ENCODE measurements around the gene ENTPD7.

Gene ENTPD7

DNA sequence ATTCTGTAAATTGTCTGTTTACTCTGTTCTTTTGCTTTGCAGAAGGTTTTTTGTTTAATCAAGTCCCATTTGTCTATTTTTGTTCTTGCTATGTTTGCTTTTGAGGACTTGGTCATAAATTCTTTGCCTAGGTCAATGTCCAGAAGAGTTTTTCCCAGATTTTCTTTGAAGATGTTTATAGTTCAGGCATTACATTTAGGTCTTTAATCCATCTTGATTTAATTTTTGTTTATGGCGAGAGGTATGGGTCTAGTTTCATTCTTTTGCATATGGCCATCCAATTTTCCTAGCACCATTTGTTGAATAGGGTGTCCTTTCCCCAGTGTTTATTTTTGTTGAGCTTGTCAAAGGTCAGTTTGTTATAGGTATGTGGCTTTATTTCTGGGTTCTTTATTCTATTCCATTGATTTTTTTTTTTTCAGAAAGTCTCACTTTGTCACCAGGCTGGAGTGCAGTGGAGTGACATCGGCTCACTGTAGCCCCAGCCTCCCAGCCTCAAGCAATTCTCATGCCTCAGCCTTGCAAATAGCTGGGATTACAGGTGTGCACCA, 11.6 kb upstream of the ENTPD7 start:
- no peak for DNase-seq (ENCODE audit: low read depth in 2 of 2, low spot score in 1 of 2)

DNA sequence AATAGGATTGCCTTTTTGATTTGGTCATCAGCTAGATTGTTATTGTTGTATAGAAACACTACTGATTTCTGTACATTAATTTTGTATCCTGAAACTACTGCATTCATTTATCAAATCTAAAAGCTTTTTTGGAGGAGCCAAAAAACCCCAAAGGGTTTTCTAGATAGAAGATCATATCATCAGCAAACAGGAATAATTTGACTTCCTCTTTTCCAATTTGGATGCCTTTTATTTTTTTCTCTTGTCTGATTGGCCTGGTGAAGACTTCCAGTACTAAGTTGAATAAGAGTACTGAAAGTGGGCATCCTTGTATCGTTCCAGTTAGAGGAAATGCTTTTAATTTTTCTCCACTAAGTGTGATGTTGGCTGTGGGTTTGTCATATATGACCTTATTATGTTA, 10.6 kb upstream of the ENTPD7 start:
- DNase-seq (ENCODE audit: low read depth in 2 of 2, low spot score in 1 of 2): no peak

DNA sequence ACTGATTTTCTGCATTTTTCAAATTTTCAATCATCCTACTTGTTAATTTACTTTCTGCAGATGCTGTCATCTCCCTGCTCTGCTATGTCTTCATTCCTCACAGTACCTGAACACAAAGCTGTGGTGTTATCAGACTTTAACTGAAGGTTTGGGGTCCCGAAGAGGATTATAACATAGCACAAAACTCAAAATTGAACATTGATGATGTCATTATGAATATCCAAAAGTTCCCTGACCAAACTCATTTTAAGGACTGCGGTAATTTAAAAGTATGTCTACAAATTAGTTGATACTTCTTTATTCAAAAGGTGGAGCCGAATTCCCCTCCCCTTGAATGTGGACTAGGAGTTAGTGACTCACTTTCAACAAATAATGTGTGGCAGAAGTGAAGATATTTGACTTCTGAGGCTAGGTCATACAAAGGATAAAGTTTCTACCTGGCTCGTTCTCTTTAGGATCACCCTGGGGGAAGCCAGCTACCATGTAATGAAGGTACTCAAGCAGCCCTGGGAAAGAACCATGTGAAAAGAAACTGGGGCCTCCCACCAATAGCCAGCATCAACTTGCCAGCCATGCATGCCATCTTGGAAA, 6.4 kb upstream of the ENTPD7 start:
- DNase-seq (ENCODE audit: low read depth in 2 of 2, low spot score in 1 of 2): no peak

DNA sequence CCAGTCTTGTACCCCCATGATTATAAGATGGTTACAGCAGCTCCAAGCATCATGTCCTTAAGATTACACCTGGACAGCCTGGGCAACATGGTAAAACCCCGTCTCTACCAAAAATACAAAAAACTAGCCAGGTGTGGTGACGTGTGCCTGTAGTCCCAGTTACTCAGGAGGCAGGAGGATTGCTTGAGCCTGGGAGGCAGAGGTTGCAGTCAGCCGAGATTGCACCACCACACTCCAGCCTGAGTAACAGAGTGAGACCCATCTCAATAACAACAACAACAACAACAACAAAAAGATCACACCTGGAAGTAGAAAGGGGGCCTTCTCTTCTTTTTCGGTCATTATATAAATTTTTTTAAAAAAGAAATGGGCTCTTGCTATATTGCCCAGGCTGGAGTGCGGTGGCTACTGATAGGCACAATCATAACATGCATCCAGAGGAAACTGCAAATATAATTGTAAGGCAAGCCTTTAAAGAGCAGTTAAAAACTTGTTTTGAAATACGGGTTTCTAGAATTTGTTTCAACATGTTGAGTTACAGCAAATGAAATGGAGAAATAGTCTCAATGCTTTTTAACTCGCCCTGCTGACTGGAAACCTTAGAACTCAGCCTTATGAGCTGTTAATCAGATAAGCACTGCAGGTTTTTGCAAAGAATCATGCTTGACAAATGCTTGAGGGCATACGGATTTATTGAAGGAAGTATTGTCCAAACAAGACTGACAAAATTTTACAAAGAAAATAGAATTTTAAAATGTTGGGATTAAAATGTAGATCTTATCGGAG, 4.7 kb upstream of the ENTPD7 start:
- DNase-seq (ENCODE audit: low read depth in 2 of 2, low spot score in 1 of 2): no peak

DNA sequence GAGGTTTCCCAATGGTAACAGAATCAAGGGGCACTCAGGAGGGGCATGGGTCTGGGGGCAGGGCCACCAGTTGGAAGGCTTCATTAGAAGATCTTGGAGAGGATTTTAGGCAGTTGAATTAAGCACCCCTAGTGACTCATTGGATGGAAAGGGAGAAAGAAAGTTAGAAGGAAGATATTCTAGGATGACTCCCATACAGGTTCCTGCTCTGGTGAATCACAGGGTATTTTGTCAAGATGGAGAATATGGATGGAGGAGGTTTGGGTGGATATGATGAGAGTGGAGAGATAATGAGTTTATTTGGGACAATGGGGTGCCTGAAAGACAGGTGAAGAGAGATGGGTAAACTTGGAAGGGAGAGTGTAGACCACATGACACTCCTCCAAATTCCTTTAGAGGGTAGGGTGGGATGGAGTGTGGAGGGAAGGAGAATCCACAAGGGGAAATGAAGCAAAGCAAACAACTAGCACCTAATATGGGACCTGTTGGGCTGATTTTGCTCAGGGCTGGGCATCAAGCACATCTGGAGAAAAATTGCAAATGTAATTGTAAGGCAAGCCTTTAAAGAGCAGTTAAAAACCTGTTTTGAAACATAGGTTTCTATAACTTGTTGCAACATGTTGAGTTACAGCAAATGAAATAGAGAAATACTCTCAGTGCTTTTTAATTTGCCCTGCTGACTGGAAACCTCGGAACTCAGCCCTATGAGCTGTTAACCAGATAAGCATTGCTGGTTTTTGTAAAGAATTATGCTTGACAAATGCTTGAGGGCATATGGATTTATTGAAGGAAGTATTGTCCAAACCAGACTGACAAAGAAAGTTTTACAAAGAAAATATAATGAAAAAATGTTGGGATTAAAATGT, 2.9 kb upstream of the ENTPD7 start:
- no peak for DNase-seq (ENCODE audit: low read depth in 2 of 2, low spot score in 1 of 2)

DNA sequence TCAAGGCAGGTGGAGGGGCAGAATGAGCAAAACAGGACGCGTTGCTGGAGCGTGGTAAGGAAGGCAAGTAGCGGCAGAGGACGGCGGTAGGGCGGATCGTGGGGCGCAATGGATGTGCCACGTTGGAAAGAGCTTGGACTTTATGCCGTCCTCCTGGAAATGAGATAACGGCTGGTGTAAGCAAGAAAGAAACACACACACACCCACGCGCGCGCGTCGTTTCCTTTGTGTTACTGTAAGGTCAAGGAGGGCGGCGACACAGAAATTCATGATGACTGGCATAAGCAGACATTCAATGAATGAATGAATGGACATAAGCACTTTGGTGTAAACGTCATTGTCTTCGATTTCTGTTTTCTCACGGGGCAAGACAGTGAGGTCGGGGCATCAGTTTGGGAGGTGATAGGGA, 683 bp upstream of the ENTPD7 start:
- peak in 1 of 2 donors; percentile 13 for DNase-seq (ENCODE audit: low read depth in 2 of 2, low spot score in 1 of 2)

DNA sequence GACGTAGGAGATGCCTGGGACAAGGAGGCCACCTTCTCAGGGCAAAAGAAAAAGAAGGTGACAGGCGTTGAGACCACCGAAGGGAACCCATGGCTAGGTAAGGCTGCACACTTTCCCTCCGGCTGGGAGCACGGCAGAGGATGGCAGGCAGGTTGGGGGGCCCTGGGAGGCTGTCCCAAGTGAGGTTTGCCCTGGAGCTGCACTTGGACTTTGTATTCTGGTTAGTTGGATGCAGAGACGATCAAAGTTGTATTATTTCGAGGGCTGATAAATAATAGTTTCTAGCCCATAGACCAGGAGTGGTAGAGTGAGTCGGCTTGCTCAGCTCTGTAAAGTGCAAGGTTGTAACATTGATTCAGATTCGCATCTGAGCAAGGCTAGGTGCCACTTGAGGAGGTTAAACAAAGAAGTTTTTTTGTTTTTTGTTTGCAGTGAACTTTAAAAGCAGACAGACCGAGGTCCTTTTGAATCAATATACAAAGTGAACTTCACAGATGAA, 608 bp downstream of the ENTPD7 start:
- no peak for DNase-seq (ENCODE audit: low read depth in 2 of 2, low spot score in 1 of 2)

DNA sequence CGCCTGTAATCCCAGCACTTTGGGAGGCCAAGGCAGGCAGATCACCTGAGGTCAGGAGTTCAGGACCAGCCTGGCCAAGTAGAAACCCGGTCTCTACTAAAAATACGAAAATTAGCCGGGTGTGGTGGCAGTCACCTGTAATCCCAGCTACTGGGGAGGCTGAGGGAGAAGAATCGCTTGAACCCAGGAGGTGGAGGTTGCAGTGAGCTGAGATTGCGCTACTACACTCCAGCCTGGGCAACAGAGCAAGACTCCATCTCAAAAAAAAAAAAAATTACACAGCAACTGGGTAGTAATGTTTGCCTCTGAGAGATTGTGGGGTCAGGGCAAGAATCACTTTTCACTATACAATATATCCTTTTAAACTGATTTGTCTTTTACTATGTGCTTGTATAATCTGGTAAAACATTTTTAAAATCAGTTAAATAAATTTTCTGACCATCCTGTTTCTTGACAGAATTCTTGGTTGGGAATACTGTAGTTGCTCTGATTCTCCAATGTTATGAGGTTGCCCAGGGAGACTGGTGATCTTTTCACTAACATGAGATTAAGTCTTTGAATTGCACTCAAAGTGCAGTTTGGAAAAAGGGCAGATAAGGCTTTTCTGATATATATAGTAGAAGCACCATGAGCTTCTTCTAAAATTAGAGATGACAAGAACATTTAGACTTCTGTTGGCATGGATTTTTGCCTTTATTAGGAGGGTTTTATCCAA, 1.5 kb downstream of the ENTPD7 start:
- DNase-seq (ENCODE audit: low read depth in 2 of 2, low spot score in 1 of 2): no peak

DNA sequence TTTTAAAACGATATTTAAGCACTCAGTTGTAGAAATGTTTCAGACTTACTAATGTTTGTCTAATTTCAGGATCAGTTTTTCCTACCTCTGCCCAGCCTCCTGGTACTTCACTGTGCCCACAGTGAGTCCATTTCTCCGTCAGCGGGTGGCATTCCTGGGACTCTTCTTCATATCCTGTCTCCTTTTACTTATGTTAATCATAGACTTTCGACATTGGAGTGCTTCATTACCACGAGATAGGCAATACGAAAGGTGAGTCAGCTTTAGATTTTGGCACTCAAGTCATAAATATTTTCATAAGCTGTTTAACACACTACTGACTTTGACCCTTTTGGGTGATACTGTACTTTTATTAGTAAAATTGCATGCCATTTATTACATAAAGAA, 2.1 kb downstream of the ENTPD7 start:
- DNase-seq (ENCODE audit: low read depth in 2 of 2, low spot score in 1 of 2): no peak

DNA sequence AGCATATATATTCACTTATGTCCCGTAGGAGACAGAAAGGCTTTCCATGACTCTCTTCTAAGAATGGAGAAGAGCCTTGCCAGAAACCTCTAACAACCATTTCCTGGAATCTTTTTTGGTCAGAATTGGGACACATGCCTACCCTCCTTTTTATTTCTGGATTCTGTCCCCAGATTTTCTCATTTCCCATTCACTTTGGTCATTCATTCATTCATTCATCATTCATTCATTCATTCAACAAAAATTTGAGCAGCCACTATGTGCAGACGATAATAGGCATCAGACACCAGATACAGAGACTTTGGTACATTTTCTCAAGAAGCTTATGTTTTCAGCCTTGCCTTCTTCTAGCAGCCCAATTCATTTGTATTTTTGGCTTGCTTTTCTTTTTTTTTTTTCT, 6.0 kb downstream of the ENTPD7 start:
- DNase-seq (ENCODE audit: low read depth in 2 of 2, low spot score in 1 of 2): no peak

DNA sequence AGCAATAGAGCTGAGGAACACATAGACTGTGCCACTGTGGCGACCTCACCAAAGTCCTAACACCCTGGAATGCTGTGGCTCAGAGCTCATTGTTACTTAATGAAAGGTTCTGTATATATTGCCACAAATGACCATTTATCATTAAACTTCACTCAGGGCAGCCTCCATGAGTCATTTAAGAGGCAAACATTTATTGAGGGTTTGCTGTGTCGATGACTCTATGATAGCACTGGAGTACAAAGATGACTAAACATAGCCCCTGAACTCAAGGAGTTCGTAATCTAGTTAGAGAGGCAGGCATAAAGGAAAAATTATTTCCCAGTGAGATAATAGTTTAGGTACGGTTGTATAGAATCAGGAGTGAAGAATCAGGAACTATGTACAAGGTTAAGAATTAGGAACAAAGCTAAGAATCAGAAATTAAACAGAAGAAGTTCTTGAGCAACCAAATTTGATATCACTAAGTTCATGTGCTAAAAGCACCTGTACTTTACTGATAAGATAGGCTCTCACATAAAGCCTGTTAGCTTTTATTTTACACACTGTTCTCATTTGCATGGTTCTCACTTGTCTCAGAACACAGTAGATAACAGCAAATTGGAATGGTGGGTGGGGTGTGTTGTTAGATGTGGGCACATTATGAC, 7.9 kb downstream of the ENTPD7 start:
- no peak for DNase-seq (ENCODE audit: low read depth in 2 of 2, low spot score in 1 of 2)

DNA sequence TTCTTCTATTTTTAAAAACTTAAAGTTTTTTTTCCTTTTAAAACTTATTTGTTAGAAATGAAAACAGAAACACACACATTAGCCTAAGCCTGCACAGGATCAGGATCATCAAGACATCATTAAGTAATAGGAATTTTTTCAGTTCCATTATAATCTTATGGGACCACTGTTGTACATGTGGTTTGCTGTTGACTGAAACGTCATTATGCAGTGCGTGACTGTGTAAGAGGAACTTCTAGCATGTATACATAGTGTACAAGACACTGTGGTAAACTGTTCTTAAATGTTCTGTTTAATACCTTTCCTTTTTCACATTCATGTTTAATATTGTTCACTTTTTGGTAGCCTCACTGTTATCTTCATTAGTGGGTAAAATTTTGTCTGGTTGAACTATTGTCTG, 12.1 kb downstream of the ENTPD7 start:
- DNase-seq (ENCODE audit: low read depth in 2 of 2, low spot score in 1 of 2): no peak

DNA sequence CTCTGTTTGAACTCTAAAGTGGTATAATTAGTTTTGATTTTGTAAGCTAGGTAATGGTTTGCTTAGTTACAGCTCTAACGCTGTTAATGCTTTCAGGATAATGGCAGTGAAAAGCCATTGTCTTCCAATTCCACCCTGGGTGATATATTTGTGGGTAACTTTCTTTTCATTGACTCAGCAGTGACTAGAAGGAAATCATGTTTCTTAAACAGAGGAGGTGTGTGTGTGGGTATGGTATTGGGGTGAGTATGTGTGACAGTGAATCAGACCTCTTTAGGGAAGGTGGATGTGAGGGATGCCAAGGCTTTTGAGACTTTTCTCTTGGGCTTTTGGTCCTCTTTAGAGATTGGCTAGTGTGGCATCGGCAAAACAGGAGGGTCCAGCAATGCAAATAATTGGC, 13.6 kb downstream of the ENTPD7 start:
- DNase-seq (ENCODE audit: low read depth in 2 of 2, low spot score in 1 of 2): no peak

DNA sequence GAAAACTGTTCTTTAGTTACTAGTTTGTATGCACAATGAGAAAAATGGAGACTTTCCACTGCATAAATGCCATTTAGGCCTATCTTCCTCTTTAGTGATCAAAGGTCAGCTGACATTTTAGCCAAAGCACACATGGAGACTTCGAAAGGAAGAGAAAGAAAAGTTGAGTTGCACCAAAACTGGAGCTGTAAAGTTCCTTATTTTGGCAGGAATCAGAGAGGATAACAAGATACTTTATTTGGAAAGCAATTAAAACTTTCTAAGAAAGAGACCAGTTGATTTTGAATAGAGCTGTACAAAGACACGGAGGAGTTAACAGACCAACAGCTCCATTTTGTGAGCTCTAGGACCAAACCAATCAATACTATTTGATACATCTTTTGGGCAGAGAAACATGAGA, 14.2 kb downstream of the ENTPD7 start:
- no peak for DNase-seq (ENCODE audit: low read depth in 2 of 2, low spot score in 1 of 2)

DNA sequence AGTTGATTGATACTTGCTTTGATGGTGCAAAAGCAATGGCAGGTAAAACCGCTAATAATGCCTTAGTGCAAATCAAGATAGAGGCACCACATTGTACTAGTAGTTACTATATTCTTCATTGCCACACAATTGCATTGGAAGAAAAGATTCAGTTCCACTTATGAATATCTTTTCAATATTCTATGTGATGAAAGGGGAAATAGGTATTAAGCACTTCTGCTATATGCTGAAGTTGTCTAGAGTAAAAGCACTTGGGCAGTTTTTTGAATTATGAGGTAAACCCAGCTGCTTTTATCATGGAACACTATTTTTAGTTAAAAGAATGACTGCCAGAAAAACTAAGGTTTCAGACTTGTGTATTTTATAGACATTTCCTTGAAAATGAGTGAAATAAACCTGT, 15.5 kb downstream of the ENTPD7 start:
- no peak for DNase-seq (ENCODE audit: low read depth in 2 of 2, low spot score in 1 of 2)

DNA sequence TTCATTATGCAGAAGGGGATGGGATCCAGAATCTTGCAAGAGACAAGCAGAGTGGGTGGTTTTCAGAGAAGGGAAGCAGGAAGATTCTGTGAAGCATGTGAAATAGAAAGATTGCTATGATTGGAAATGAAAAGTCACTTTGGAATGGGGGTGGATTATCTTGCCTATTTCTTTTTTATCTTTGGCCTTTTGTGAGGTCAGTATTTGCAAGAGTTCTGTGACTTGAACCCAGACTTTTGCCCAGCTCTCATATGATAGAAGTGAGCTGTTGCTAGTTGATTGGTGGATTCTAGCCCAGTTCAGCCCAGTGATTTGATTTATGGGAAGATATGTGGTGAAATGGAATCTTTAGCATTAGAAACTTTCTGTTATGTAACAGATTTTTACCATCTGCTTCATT, 17.1 kb downstream of the ENTPD7 start:
- no peak for DNase-seq (ENCODE audit: low read depth in 2 of 2, low spot score in 1 of 2)

DNA sequence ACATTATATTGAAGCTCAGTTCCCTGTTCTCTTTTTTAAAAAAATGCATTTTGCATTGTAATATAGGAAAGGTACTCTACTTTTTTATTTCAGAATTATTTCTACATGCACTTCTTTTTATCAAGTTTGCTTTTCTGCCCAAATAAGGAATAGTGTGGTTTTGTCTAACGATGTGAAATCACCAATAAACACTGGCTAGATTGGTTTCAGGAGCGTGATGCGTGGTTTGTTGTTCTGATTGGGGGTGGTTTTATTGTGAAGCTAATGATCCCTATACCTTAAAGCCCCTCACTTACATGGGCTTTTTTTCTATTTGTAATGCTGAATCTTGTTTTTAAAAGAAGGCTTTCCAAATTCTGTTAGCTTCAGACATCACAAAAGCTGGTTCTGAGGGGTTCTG, 17.6 kb downstream of the ENTPD7 start:
- no peak for DNase-seq (ENCODE audit: low read depth in 2 of 2, low spot score in 1 of 2)

DNA sequence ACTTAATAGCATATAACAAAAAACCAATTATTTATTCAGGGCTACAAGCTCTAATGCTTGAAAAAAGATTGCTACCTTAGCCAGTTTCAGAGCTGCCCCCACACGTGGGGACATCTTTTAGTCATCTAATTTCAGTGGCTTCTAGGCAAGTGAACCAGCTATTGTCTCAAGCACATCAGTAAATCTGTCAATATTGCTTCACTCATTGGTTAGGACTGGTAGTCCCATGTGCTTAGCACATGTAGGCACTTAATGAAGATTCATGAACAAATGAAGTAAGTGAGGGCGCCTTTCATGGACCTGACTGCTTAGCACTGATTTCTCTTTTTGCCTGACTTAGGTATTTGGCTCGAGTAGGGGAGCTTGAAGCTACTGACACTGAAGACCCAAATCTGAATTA, 19.6 kb downstream of the ENTPD7 start:
- no peak for DNase-seq (ENCODE audit: low read depth in 2 of 2, low spot score in 1 of 2)

DNA sequence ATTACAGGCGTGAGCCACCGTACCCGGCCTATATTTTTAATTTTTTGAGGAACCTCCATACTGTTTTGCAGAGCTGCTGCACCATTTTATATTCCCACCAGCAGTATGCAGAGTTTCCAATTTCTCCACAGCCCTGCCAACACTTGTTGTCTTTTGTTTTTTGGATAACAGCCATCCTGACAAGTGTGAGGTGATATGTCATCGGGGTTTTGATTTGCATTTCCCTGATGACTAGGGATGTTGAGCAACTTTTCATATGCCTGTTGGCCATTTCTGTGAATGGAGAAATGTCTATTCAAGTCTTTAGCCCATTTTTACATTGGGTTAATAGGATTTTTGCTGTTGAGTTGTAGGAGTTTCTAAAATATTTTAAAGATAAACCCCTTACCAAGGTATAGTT, 22.2 kb downstream of the ENTPD7 start:
- DNase-seq (ENCODE audit: low read depth in 2 of 2, low spot score in 1 of 2): no peak

DNA sequence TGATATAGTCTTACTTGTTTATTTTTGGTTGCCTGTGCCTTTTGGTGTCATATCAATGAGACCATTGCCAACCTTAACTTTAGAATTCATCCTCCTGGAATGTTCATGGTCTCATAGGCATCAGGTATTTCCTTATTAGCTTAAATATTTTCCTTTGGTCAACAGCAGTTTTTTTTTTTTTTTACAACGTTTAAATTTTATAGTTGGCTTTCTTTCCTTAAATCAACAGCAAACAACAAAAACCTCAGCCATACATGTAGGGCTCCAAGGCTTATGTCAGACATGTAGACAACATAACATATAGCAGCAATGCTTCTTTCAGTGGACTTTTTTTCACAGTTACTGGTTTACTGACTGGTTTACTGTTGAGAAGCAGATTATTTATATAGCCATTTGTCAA, 22.7 kb downstream of the ENTPD7 start:
- DNase-seq (ENCODE audit: low read depth in 2 of 2, low spot score in 1 of 2): no peak

DNA sequence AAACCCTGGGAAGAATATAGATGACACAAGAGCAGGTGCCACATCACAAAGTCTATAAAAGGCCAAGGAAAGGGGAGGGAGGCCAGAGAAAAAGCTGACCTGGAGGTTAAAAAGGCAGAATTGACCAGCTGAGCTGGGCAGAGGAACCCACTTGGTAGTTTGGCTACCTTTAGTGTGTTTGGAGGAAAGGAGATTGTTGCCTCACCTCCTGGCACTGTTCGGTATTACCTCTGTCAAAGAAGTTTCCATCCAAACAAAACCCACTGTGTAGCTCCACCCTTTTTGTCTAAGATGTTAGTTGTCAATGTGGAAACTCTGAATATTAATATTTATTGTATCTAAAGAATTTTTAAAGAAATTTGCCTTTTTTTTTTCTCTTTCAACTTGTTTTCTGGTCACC, 23.4 kb downstream of the ENTPD7 start:
- DNase-seq (ENCODE audit: low read depth in 2 of 2, low spot score in 1 of 2): no peak
